ENCODE measurements around the gene LRRK1. TPM values are rescaled to one million over a fixed set of nuclear protein-coding genes. Genes with fewer than 3 reads are reported as not detected.

LRRK1 gene
- total RNA-seq, 1 donor from 2014 or later, result not detected

DNA sequence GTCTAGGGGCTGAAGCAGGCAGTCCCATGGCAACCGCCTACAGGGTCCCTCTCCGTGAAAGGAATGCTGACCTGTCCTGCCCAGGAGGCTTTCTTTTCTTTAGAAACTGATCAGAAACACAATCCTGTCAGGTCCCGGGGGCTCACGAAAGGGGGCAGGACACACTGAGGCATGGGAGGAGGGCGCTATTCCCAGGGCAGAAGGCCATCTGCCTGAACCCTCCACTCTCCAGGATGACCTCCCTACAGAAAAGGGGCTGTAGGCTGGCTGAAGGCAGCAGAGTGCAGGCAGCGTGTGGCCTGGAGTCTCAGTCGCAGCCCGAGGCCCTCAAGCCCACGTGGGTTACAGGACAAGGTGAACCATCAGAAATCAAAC lies 18.4 kb upstream of the LRRK1 start:
- no peak overlapping the region for H3K27ac ChIP-seq
- peaks cover 8% of the 10 kb centered on the region for H3K4me1 ChIP-seq
- H3K4me3 Mint-ChIP-seq, result no peak overlapping the region
- no peak overlapping the region for H3K4me3 ChIP-seq
- H3K27me3 ChIP-seq, result no peaks in the 10 kb centered on the region
- DNase-seq (ENCODE audit: low spot score), result peak; percentile 32
- no peaks in the 10 kb centered on the region for H3F3A ChIP-seq (ENCODE audit: low read depth)
- H3K27ac Mint-ChIP-seq, result peak overlapping the region; percentile 69
- no peaks in the 10 kb centered on the region for H3K36me3 Mint-ChIP-seq
- no peaks in the 10 kb centered on the region for H4K20me1 ChIP-seq (ENCODE audit: low read depth)
- H3K79me2 ChIP-seq (ENCODE audit: low read depth), result no peaks in the 10 kb centered on the region
- no peak overlapping the region for H3K4me2 ChIP-seq
- H2AFZ ChIP-seq (replicated peaks), result no peak overlapping the region
- peaks cover 33% of the 10 kb centered on the region for H3K4me1 Mint-ChIP-seq
- H3K27me3 Mint-ChIP-seq (ENCODE audit: insufficient read depth, low read depth), result peaks cover 25% of the 10 kb centered on the region
- no peak for TF ChIP-seq EZH2phosphoT487 (IDR thresholded peaks at IDR 0.05)
- TF ChIP-seq, protein P1, sequence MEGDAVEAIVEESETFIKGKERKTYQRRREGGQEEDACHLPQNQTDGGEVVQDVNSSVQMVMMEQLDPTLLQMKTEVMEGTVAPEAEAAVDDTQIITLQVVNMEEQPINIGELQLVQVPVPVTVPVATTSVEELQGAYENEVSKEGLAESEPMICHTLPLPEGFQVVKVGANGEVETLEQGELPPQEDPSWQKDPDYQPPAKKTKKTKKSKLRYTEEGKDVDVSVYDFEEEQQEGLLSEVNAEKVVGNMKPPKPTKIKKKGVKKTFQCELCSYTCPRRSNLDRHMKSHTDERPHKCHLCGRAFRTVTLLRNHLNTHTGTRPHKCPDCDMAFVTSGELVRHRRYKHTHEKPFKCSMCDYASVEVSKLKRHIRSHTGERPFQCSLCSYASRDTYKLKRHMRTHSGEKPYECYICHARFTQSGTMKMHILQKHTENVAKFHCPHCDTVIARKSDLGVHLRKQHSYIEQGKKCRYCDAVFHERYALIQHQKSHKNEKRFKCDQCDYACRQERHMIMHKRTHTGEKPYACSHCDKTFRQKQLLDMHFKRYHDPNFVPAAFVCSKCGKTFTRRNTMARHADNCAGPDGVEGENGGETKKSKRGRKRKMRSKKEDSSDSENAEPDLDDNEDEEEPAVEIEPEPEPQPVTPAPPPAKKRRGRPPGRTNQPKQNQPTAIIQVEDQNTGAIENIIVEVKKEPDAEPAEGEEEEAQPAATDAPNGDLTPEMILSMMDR (IDR thresholded peaks at IDR 0.05), result no peak
- TF ChIP-seq EZH2 (IDR thresholded peaks at IDR 0.05), result no peak
- no peaks in the 10 kb centered on the region for H3K9me3 ChIP-seq (ENCODE audit: low read depth)
- H3K9ac ChIP-seq, result no peak overlapping the region
- H3K36me3 ChIP-seq, result no peaks in the 10 kb centered on the region
- H3K9me3 Mint-ChIP-seq, result no peaks in the 10 kb centered on the region

DNA sequence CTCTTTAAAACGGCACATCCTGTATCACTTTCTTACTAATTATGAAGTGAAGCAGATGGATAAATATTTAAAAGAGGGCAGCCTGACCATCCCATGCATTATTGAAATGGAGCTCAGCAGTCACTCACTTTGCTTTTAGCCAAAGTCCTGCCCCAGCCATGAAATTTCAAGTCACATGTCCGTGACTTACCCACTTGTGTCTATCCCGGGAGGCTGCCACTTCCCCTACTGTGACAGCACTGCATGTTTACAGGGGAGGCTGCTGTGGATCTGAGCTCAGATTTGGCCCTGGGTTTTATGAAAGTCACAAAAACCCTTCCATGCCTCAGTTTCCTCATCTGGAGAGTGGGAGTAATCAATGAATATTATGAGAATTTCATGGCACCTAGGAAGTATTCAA lies 17.9 kb upstream of the LRRK1 start:
- no peaks in the 10 kb centered on the region for H4K20me1 ChIP-seq (ENCODE audit: low read depth)
- no peaks in the 10 kb centered on the region for H3K27me3 ChIP-seq
- no peaks in the 10 kb centered on the region for H3K79me2 ChIP-seq (ENCODE audit: low read depth)
- H3K9me3 ChIP-seq (ENCODE audit: low read depth), result no peaks in the 10 kb centered on the region
- no peak overlapping the region for H3K27ac ChIP-seq
- H3K4me3 ChIP-seq, result no peak overlapping the region
- no peak for TF ChIP-seq EZH2 (IDR thresholded peaks at IDR 0.05)
- TF ChIP-seq, protein P1 (IDR thresholded peaks at IDR 0.05), result no peak
- TF ChIP-seq EZH2phosphoT487 (IDR thresholded peaks at IDR 0.05), result no peak
- no peak overlapping the region for H3K9ac ChIP-seq
- Mint-ChIP-seq H3K9me3 (no peaks in the 10 kb centered on the region), H3K4me3 (peak overlapping the region; percentile 30), H3K27me3 (ENCODE audit: insufficient read depth, low read depth) (peaks cover 25% of the 10 kb centered on the region), H3K36me3 (no peaks in the 10 kb centered on the region), H3K4me1 (peaks cover 33% of the 10 kb centered on the region), H3K27ac (no peak overlapping the region)
- H2AFZ ChIP-seq (replicated peaks), result no peak overlapping the region
- no peak for DNase-seq (ENCODE audit: low spot score)
- H3K4me1 ChIP-seq, result peaks cover 8% of the 10 kb centered on the region
- no peaks in the 10 kb centered on the region for H3F3A ChIP-seq (ENCODE audit: low read depth)
- no peak overlapping the region for H3K4me2 ChIP-seq
- no peaks in the 10 kb centered on the region for H3K36me3 ChIP-seq

DNA sequence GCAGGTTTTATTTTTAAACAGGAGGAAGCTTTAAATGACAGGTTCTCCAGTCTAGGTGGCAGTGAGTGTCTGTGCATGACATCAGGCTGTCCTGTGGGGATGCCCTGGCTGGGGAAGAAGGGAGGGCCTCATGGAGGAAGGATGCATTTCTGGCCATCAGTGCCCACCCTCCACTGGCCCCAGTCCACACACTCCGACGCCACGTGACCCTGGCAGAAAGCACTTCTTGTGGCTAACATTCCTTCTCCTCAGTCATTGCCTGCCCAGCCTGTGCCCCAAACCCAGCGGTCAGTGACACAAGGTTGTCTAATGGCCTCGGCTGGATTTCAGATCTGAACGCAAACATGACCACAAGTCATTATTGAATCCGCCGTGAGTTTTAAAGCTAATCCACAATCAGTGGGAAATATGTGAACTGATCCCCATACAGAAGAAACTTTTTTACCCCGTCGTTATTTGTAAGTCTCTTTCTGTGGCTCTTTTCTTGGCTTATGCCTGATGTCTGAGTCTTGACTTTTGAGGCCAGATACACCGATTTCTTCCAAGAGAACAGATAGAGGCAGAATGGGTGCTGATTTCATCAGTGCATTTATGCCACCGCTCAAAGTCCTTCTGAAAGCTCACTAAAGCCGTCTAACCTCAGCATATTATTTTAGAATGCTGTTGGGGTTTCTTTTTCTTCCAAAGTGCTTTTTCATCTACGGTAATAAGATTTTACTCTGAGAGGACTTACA lies 17.3 kb upstream of the LRRK1 start:
- H2AFZ ChIP-seq (replicated peaks), result no peak overlapping the region
- Mint-ChIP-seq H3K27ac (no peak overlapping the region), H3K9me3 (no peaks in the 10 kb centered on the region), H3K36me3 (no peaks in the 10 kb centered on the region), H3K27me3 (ENCODE audit: insufficient read depth, low read depth) (peaks cover 25% of the 10 kb centered on the region), H3K4me3 (no peak overlapping the region), H3K4me1 (peaks cover 33% of the 10 kb centered on the region)
- no peaks in the 10 kb centered on the region for H3K79me2 ChIP-seq (ENCODE audit: low read depth)
- TF ChIP-seq EZH2phosphoT487 (IDR thresholded peaks at IDR 0.05) (no peak), EZH2 (IDR thresholded peaks at IDR 0.05) (no peak)
- TF ChIP-seq, protein P1 (IDR thresholded peaks at IDR 0.05), result no peak
- H3K4me3 ChIP-seq, result no peak overlapping the region
- no peaks in the 10 kb centered on the region for H4K20me1 ChIP-seq (ENCODE audit: low read depth)
- H3K4me2 ChIP-seq, result no peak overlapping the region
- H3K27ac ChIP-seq, result no peak overlapping the region
- H3K36me3 ChIP-seq, result no peaks in the 10 kb centered on the region
- no peaks in the 10 kb centered on the region for H3F3A ChIP-seq (ENCODE audit: low read depth)
- H3K9me3 ChIP-seq (ENCODE audit: low read depth), result no peaks in the 10 kb centered on the region
- H3K4me1 ChIP-seq, result peaks cover 8% of the 10 kb centered on the region
- H3K9ac ChIP-seq, result no peak overlapping the region
- H3K27me3 ChIP-seq, result no peaks in the 10 kb centered on the region
- DNase-seq (ENCODE audit: low spot score), result no peak

Measured in neural progenitor cell (in vitro differentiated cells).